ENCODE data around the gene CBX4. TPM values are rescaled to one million over a fixed set of nuclear protein-coding genes. Genes with fewer than 3 reads are reported as not detected.

CBX4 gene
- total and polyA plus RNA-seq, 2 of the 13 experiments (the other 11 are each of a cell fraction or from before 2014, with no cell fraction given): 25.8 to 50.8 TPM

GRCh38 chr17:79841369-79842135, 2.3 kb upstream of the CBX4 start (continued):
- TF ChIP-seq ZEB1 (IDR thresholded peaks at IDR 0.05; ENCODE audit: insufficient replicate concordance, low read depth) (no peak), NCOA5 (CRISPR knock-in tag; IDR thresholded peaks at IDR 0.05) (no peak), REL (CRISPR knock-in tag; conservative IDR thresholded peaks at IDR 0.05) (no peak), TIGD3 (CRISPR knock-in tag; IDR thresholded peaks at IDR 0.05; ENCODE audit: borderline replicate concordance) (no peak), ZNF136 (CRISPR knock-in tag; IDR thresholded peaks at IDR 0.05; ENCODE audit: low read depth) (no peak), ZNF556 (CRISPR knock-in tag; IDR thresholded peaks at IDR 0.05; ENCODE audit: borderline replicate concordance) (no peak), PREB (CRISPR knock-in tag; IDR thresholded peaks at IDR 0.05) (no peak), ATF7 (IDR thresholded peaks at IDR 0.05) (no peak), ATF7 (CRISPR knock-in tag; IDR thresholded peaks at IDR 0.05) (no peak), HNRNPK (IDR thresholded peaks at IDR 0.05; ENCODE audit: low read depth, low read length, poor library complexity, severe bottlenecking) (no peak), JUNB (CRISPR knock-in tag; IDR thresholded peaks at IDR 0.05; ENCODE audit: borderline replicate concordance) (no peak), ZNF775 (CRISPR knock-in tag; IDR thresholded peaks at IDR 0.05; ENCODE audit: borderline replicate concordance) (no peak), TSC22D2 (CRISPR knock-in tag; IDR thresholded peaks at IDR 0.05; ENCODE audit: borderline replicate concordance) (0 out of 2 replicates have a peak, but pooled peaks have one; percentile 27), CC2D1A (CRISPR knock-in tag; IDR thresholded peaks at IDR 0.05) (no peak), ZFP36L1 (CRISPR knock-in tag; IDR thresholded peaks at IDR 0.05) (0 out of 2 replicates have a peak, but pooled peaks have one; percentile 35), HDAC2 (CRISPR knock-in tag; IDR thresholded peaks at IDR 0.05) (0 out of 2 replicates have a peak, but pooled peaks have one; percentile 31), RFXAP (CRISPR knock-in tag; IDR thresholded peaks at IDR 0.05; ENCODE audit: borderline replicate concordance) (no peak), ZBTB38 (CRISPR knock-in tag; IDR thresholded peaks at IDR 0.05) (peak; percentile 87), ZNF317 (CRISPR knock-in tag; IDR thresholded peaks at IDR 0.05) (no peak), CTCF (CRISPR knock-in tag; IDR thresholded peaks at IDR 0.05) (no peak), GPN1 (CRISPR knock-in tag; IDR thresholded peaks at IDR 0.05; ENCODE audit: borderline replicate concordance) (no peak), MXD1 (CRISPR knock-in tag; IDR thresholded peaks at IDR 0.05) (no peak), HHEX (CRISPR knock-in tag; IDR thresholded peaks at IDR 0.05) (no peak), ZNF33A (CRISPR knock-in tag; IDR thresholded peaks at IDR 0.05; ENCODE audit: borderline replicate concordance) (no peak), SNRNP70 (IDR thresholded peaks at IDR 0.05; ENCODE audit: low read depth, low read length) (no peak), SIX4 (CRISPR knock-in tag; IDR thresholded peaks at IDR 0.05) (0 out of 2 replicates have a peak, but pooled peaks have one; percentile 26), ZNF337 (CRISPR knock-in tag; IDR thresholded peaks at IDR 0.05; ENCODE audit: borderline replicate concordance, low read depth) (no peak)
